Omental fat pad (tissue), 4 donors: ENCODE measurements around the gene SLC39A5. TPM values are rescaled to one million over a fixed set of nuclear protein-coding genes. Genes with fewer than 3 reads are reported as not detected.

ENCODE experiments used
- ATAC-seq: fragments of 150-250 bp; one replicate; pipeline ENCODE4 v1.9.1; 2016; ENCODE audit warnings: mild to moderate bottlenecking, moderate library complexity; ENCODE audit not compliant: low FRiP score
- DNase-seq: peaks from one replicate; pipeline ENCODE4 v3.0.0-alpha.2; 2019; ENCODE audit warnings: low spot score
- CTCF ChIP-seq, 3 donors: fragments of 450-650 bp; IDR thresholded peaks; one replicate each; pipeline ENCODE4 v1.5.1; 2016 to 2017; ENCODE audit warnings: antibody characterized with exemption in 3 of 3, mild to moderate bottlenecking in 3 of 3, moderate library complexity in 2 of 3
- total RNA-seq, 4 donors: library from RNA; depleted of rRNA; stranded (reverse); fragments of >200 nt; gene quantifications; one replicate each; pipeline ENCODE4 v1.1.0, GENCODE V29; 2016

SLC39A5 gene
- total RNA-seq, 4 donors from 2014 or later = not detected

- ATAC-seq (no peak), DNase-seq (no peak)
- TF ChIP-seq CTCF (IDR thresholded peaks at IDR 0.05) = no peak
Observed at GRCh38 chr12:56202838-56203237, 27.0 kb upstream of the SLC39A5 start.

- no peak for TF ChIP-seq CTCF (IDR thresholded peaks at IDR 0.05)
- ATAC-seq = no peak
- DNase-seq = no peak
Observed at GRCh38 chr12:56204275-56204674, 25.6 kb upstream of the SLC39A5 start.

- ATAC-seq (no peak), DNase-seq (no peak)
- TF ChIP-seq CTCF (IDR thresholded peaks at IDR 0.05) = no peak
Observed at GRCh38 chr12:56205445-56205844, 24.4 kb upstream of the SLC39A5 start.

GRCh38 chr12:56206452-56207166 lies 23.2 kb upstream of the SLC39A5 start:
- no peak for TF ChIP-seq CTCF (IDR thresholded peaks at IDR 0.05)
- DNase-seq = no peak
- peak; percentile 67 for ATAC-seq

- DNase-seq (no peak), ATAC-seq (no peak)
- no peak for TF ChIP-seq CTCF (IDR thresholded peaks at IDR 0.05)
Observed at GRCh38 chr12:56208006-56208405, 21.8 kb upstream of the SLC39A5 start.

GRCh38 chr12:56212361-56212760 lies 17.5 kb upstream of the SLC39A5 start:
- TF ChIP-seq CTCF (IDR thresholded peaks at IDR 0.05) = no peak
- no peak for DNase-seq
- no peak for ATAC-seq

GRCh38 chr12:56213878-56214277 lies 16.0 kb upstream of the SLC39A5 start:
- no peak for ATAC-seq
- no peak for TF ChIP-seq CTCF (IDR thresholded peaks at IDR 0.05)
- DNase-seq = no peak
